Measurements from ENCODE around the gene CHRD.
"Not testable (repeated sequence)": the region's sequence is repeated elsewhere in the genome, so short reads cannot be mapped to it uniquely, and the experiment has no call there.

Gene CHRD

DNA sequence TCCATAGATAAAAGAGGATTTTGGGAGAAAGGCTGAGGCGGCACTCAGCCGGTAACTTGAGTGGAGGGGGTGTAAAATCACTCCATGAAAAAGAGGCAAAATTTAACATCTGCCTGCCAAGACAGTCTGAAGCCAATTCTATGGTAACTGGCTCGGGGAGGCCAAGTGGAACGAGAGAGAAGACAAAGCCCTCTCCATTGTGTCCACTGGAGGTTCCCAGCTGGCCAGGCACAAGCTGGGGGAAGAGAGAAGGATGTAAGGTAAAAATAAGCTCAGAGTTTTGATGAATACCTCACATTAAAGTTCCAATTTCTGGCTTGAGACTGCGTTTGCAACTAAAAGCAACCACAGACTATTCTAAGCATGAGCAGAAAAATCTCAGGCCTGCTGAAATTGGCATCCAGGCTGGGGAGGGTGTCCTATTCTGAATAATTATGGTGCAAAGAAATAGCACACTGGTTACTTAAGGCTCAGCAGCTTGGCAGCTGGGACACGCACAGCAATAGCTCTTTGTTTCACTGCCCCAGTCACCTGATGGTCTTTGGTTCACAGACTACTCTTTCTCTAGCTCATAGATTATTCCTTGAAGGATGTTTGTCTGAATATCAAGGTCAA lies 48.8 kb downstream of the CHRD start:
- no peak for DNase-seq

- no peak for DNase-seq
These were observed 49.9 kb downstream of the CHRD start for GRCh38 chr3:184429786-184430185.

GRCh38 chr3:184430940-184431339 lies 51.1 kb downstream of the CHRD start:
- DNase-seq, result no peak

- DNase-seq, result not testable (repeated sequence)
These were observed 53.3 kb downstream of the CHRD start for GRCh38 chr3:184433178-184433577.

DNA sequence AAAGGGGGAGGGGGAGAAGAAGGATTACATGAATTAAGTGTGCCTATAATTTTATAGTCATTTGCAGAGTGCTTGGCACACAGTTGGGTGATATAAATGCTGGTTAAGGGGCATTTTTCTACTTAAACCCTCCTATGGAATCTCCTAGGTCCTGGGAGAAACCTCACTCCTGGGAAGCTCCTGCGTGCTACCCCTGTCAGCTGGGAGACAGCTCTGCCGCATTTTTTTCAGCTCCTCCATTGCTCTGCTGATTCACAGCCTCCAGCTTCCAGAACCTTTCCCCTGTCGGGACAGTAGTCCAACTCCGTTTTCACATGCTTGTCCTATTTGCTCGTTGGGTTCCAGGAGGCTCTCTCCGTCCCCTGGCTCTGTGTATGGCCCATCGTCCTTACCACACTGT lies 59.2 kb downstream of the CHRD start:
- DNase-seq, result no peak
